Activated T-cell treated with anti-CD3 and anti-CD28 coated beads for 1 hour (primary cell): ENCODE measurements around the gene LRRC49.

Source experiments
- DNase-seq: peaks from one replicate; pipeline ENCODE4 v3.0.0-alpha.2; 2020; ENCODE audit warnings: low read depth

LRRC49 gene

GRCh38 chr15:71091601-71092000 is 199.0 kb downstream of the LRRC49 start:
- DNase-seq, result no peak

- DNase-seq, result no peak
These were observed 199.5 kb downstream of the LRRC49 start for GRCh38 chr15:71092056-71092600.

GRCh38 chr15:71093054-71094024 is 200.7 kb downstream of the LRRC49 start:
- no peak for DNase-seq

- no peak for DNase-seq
These were observed 201.5 kb downstream of the LRRC49 start for GRCh38 chr15:71094137-71094536.

- DNase-seq, result no peak
These were observed 204.1 kb downstream of the LRRC49 start for GRCh38 chr15:71096676-71097075.

- DNase-seq, result no peak
These were observed 205.3 kb downstream of the LRRC49 start for GRCh38 chr15:71097890-71098289.

- DNase-seq, result no peak
These were observed 206.3 kb downstream of the LRRC49 start for GRCh38 chr15:71098920-71099319.
